ENCODE results near the gene ATRN. TPM values are rescaled to one million over a fixed set of nuclear protein-coding genes. Genes with fewer than 3 reads are reported as not detected.
A peak's percentile ranks its signal among the peaks of the same experiment; 100 is the strongest.

The ATRN gene
- total RNA-seq, 1 donor from 2014 or later = 52.0 TPM

DNA sequence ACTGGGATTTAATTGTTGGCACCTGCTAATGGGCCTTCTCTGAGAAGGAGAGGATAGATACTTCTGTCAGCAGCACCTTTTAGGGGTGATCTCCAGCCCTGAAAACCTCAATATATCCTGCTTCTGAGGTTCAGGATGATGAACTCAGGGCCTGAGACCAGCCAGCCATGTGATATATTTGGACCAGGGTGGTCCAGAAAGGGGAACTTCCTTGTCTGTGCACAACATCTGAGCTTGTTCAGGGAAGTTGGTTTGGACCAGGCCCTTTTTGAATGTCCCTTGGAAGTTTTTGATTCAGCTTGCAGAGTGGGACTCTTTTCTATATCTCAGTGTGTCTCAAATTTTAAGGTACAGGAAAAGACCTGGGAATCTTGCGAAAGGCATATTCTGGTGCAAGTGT is 106.5 kb downstream of the ATRN start:
- no peaks in the 10 kb centered on the region for H3K27me3 Mint-ChIP-seq (ENCODE audit: low read depth)
- no peak overlapping the region for H3K27ac Mint-ChIP-seq (ENCODE audit: unreplicated experiment)
- no peak overlapping the region for H3K4me3 Mint-ChIP-seq (ENCODE audit: unreplicated experiment)
- peaks cover 19% of the 10 kb centered on the region for H3K36me3 Mint-ChIP-seq (ENCODE audit: low read depth)
- H3K9me3 Mint-ChIP-seq (ENCODE audit: low read depth) = no peaks in the 10 kb centered on the region
- peaks cover 20% of the 10 kb centered on the region for H3K4me1 Mint-ChIP-seq (ENCODE audit: low read depth)
- TF ChIP-seq, protein P1, sequence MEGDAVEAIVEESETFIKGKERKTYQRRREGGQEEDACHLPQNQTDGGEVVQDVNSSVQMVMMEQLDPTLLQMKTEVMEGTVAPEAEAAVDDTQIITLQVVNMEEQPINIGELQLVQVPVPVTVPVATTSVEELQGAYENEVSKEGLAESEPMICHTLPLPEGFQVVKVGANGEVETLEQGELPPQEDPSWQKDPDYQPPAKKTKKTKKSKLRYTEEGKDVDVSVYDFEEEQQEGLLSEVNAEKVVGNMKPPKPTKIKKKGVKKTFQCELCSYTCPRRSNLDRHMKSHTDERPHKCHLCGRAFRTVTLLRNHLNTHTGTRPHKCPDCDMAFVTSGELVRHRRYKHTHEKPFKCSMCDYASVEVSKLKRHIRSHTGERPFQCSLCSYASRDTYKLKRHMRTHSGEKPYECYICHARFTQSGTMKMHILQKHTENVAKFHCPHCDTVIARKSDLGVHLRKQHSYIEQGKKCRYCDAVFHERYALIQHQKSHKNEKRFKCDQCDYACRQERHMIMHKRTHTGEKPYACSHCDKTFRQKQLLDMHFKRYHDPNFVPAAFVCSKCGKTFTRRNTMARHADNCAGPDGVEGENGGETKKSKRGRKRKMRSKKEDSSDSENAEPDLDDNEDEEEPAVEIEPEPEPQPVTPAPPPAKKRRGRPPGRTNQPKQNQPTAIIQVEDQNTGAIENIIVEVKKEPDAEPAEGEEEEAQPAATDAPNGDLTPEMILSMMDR (IDR thresholded peaks at IDR 0.05) = no peak
- no peak for DNase-seq (ENCODE audit: low spot score)

DNA sequence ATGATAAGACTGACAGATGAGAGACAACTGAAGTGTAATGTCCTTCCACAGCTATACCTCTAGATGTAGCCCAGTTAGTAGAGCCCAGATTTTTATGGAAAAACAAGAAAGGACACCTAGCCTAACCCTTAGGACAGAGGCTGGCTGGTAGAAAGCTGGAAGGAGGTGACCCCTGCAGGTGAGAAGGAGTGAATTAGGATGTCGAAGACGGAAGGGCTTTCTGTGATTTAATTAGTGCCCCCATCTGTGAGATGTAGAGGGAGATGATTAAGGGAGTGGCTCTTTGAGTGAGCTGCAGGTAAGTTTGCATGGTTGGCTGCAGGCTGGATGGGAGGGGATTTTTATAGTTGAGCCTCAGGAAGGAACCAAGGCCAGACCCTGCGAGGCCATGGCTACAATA is 109.6 kb downstream of the ATRN start:
- Mint-ChIP-seq H3K36me3 (ENCODE audit: low read depth) (peaks cover 32% of the 10 kb centered on the region), H3K27me3 (ENCODE audit: low read depth) (no peaks in the 10 kb centered on the region), H3K27ac (ENCODE audit: unreplicated experiment) (peak overlapping the region; percentile 74), H3K9me3 (ENCODE audit: low read depth) (no peaks in the 10 kb centered on the region), H3K4me1 (ENCODE audit: low read depth) (peaks cover 18% of the 10 kb centered on the region), H3K4me3 (ENCODE audit: unreplicated experiment) (no peak overlapping the region)
- TF ChIP-seq, protein P1 (IDR thresholded peaks at IDR 0.05) = no peak
- no peak for DNase-seq (ENCODE audit: low spot score)

DNA sequence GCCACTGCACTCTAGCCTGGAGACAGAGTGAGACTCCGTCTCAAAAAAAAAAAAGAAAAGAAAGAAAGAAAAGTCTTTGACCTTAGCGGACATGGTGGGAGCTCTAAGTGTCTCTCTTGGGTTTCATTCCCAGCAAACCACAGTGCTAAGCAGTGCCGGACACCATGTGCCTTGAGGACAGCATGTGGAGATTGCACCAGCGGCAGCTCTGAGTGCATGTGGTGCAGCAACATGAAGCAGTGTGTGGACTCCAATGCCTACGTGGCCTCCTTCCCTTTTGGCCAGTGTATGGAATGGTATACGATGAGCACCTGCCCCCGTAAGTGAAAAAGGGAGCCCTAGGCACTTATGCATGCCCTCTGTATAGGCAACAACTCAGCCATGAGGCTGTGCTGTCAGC is 112.9 kb downstream of the ATRN start:
- TF ChIP-seq, protein P1 (IDR thresholded peaks at IDR 0.05) = no peak
- H3K36me3 Mint-ChIP-seq (ENCODE audit: low read depth) = peaks cover 31% of the 10 kb centered on the region
- H3K27me3 Mint-ChIP-seq (ENCODE audit: low read depth) = no peaks in the 10 kb centered on the region
- no peak overlapping the region for H3K4me3 Mint-ChIP-seq (ENCODE audit: unreplicated experiment)
- DNase-seq (ENCODE audit: low spot score) = no peak
- H3K4me1 Mint-ChIP-seq (ENCODE audit: low read depth) = peaks cover 18% of the 10 kb centered on the region
- H3K27ac Mint-ChIP-seq (ENCODE audit: unreplicated experiment) = no peak overlapping the region
- H3K9me3 Mint-ChIP-seq (ENCODE audit: low read depth) = peaks cover 9% of the 10 kb centered on the region

DNA sequence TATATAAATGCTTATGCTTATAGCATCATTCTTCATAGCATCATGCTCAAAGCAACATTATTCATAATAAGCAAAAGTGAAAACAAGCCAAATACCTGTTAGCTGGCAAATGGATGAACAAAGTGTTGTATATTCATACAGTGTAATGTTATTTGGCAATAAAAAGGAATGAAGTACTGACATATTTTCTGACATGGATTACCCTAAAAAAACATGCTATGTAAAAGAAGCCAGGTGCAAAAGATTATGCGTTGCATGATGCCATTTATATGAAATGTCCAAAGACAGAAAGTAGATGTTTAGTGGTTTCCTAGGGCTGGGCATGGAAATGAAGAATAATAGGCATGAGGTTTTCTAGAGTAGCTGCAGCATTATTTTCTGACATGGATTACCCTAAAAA is 115.3 kb downstream of the ATRN start:
- no peaks in the 10 kb centered on the region for H3K4me1 Mint-ChIP-seq (ENCODE audit: low read depth)
- H3K27ac Mint-ChIP-seq (ENCODE audit: unreplicated experiment) = no peak overlapping the region
- H3K4me3 Mint-ChIP-seq (ENCODE audit: unreplicated experiment) = no peak overlapping the region
- DNase-seq (ENCODE audit: low spot score) = no peak
- H3K36me3 Mint-ChIP-seq (ENCODE audit: low read depth) = peaks cover 30% of the 10 kb centered on the region
- TF ChIP-seq, protein P1 (IDR thresholded peaks at IDR 0.05) = no peak
- H3K27me3 Mint-ChIP-seq (ENCODE audit: low read depth) = no peaks in the 10 kb centered on the region
- H3K9me3 Mint-ChIP-seq (ENCODE audit: low read depth) = peaks cover 9% of the 10 kb centered on the region

DNA sequence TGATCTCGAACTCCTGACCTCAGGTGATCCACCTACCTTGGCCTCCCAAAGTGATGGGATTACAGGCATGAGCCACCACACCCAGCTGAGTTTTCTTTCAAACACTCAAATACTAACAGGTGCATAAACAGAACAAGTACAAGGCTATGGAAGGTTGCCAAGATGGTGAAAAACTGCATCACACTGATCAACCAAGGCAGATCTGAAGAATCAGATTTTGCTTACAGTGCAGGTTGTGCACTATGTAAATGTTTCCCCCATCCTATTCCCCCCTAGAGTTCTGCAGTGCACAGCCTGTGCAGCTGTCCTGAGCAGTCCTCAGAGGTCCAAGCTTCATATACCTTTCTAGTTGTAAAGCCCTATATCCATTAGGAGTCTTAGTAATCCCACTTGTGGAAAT is 119.3 kb downstream of the ATRN start:
- H3K27ac Mint-ChIP-seq (ENCODE audit: unreplicated experiment) = no peak overlapping the region
- peaks cover 27% of the 10 kb centered on the region for H3K36me3 Mint-ChIP-seq (ENCODE audit: low read depth)
- peaks cover 9% of the 10 kb centered on the region for H3K9me3 Mint-ChIP-seq (ENCODE audit: low read depth)
- H3K27me3 Mint-ChIP-seq (ENCODE audit: low read depth) = no peaks in the 10 kb centered on the region
- H3K4me1 Mint-ChIP-seq (ENCODE audit: low read depth) = no peaks in the 10 kb centered on the region
- TF ChIP-seq, protein P1 (IDR thresholded peaks at IDR 0.05) = no peak
- no peak overlapping the region for H3K4me3 Mint-ChIP-seq (ENCODE audit: unreplicated experiment)
- DNase-seq (ENCODE audit: low spot score) = no peak
